ENCODE results near the gene DAPK1. TPM values are rescaled to one million over a fixed set of nuclear protein-coding genes. Genes with fewer than 3 reads are reported as not detected.
"Not testable (repeated sequence)": the region's sequence is repeated elsewhere in the genome, so short reads cannot be mapped to it uniquely, and the experiment has no call there.

Gene DAPK1
- total RNA-seq, 1 donor: 8.6 TPM

GRCh38 chr9:87545858-87546257, 48.2 kb downstream of the DAPK1 start:
- no peak for TF ChIP-seq CTCF (IDR thresholded peaks at IDR 0.05; ENCODE audit: insufficient read depth, low read depth, low read length)
- no peak overlapping the region for H3K4me3 ChIP-seq (ENCODE audit: low read depth, low read length)
- DNase-seq (ENCODE audit: low read depth): peak; percentile 51

GRCh38 chr9:87546704-87547103, 49.0 kb downstream of the DAPK1 start:
- no peak for TF ChIP-seq CTCF (IDR thresholded peaks at IDR 0.05; ENCODE audit: insufficient read depth, low read depth, low read length)
- peak; percentile 28 for DNase-seq (ENCODE audit: low read depth)
- H3K4me3 ChIP-seq (ENCODE audit: low read depth, low read length): no peak overlapping the region

- H3K4me3 ChIP-seq (ENCODE audit: low read depth, low read length): no peak overlapping the region
- TF ChIP-seq CTCF (IDR thresholded peaks at IDR 0.05; ENCODE audit: insufficient read depth, low read depth, low read length): no peak
These were observed 50.0 kb downstream of the DAPK1 start for GRCh38 chr9:87547671-87548081.

GRCh38 chr9:87548159-87548558, 50.5 kb downstream of the DAPK1 start:
- DNase-seq (ENCODE audit: low read depth): no peak
- H3K4me3 ChIP-seq (ENCODE audit: low read depth, low read length): no peak overlapping the region
- no peak for TF ChIP-seq CTCF (IDR thresholded peaks at IDR 0.05; ENCODE audit: insufficient read depth, low read depth, low read length)

More at GRCh38 chr9:87547671-87548081, 50.0 kb downstream of the DAPK1 start:
- DNase-seq (ENCODE audit: low read depth): no peak

DNA sequence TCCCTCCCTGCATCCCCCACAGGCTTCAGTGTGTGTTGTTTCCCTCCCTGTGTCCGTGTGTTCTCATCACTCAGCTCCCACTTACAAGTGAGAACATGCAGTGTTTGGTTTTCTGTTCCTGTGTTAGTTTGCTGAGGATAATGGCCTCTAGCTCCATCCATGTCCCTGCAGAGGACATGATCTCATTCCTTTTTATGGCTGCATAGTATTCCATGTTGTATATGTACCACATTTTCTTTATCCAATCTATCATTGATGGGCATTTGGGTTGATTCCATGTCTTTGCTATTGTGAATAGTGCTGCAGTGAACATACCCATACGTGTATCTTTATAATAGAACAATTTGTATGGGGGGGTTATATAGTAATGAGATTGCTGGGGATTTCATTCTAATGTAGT, 51.4 kb downstream of the DAPK1 start:
- not testable (repeated sequence) for DNase-seq (ENCODE audit: low read depth); H3K4me3 ChIP-seq (ENCODE audit: low read depth, low read length)

GRCh38 chr9:87549791-87550190, 52.1 kb downstream of the DAPK1 start:
- no peak overlapping the region for H3K4me3 ChIP-seq (ENCODE audit: low read depth, low read length)
- TF ChIP-seq CTCF (IDR thresholded peaks at IDR 0.05; ENCODE audit: insufficient read depth, low read depth, low read length): no peak
- no peak for DNase-seq (ENCODE audit: low read depth)

GRCh38 chr9:87550253-87550954, 52.7 kb downstream of the DAPK1 start:
- no peak overlapping the region for H3K4me3 ChIP-seq (ENCODE audit: low read depth, low read length)
- no peak for TF ChIP-seq CTCF (IDR thresholded peaks at IDR 0.05; ENCODE audit: insufficient read depth, low read depth, low read length)
- no peak for DNase-seq (ENCODE audit: low read depth)
